ENCODE results near the gene COMMD6. TPM values are rescaled to one million over a fixed set of nuclear protein-coding genes. Genes with fewer than 3 reads are reported as not detected.

Gene COMMD6
- 52.4 and 62.4 TPM in 2 replicates for total RNA-seq

DNA sequence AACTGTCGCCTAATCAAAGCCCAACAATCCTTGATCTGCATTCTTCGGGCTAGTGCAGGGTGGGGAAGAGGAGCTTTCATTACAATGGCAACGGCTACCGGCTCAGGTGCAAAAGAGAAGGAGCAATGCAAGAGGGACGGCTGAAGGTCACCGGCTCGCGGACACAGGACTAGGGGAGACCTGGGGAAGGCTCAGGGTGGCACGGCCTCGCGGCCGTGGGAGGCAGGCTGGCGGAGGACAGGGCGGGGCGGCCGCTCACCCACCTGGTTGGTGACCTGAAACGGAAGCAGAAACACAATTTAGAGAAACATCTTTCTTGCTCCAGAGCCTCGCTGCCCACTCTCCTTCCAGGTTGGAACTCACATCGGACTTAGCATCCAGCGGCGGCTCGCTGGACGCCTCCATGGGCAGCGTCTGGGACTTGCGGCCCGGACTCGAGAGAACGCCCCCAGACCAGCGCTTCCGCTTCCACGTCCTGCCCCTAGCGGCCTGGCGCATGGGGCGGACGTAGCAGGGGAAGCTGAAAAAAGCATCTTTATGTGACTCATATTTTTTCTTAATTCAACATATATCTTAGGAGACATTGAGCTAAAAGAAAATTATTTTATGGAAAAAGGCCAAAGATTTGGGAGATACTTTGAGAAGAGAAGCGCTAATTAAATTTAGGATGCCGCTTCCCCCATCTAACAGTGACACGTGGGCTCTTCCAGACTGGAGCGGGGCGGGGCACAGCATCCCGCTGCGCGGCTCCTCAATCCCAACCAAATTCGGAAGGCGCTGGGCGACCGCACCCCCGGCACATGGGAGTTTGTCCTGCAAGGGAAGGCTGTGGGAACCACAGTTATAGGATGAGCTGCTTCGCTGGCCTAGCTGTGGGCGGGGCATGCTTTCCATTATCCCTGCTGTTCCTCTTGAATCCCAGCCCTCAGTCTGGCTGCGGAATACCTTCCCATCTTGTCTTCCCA lies at the start of gene COMMD6:
COMMD6 (minus strand) TSS at position 441 of the 965 bp plus-strand sequence; CDS start at position 405, 36 bp downstream.

GRCh38 chr13:75549262-75550158 lies 11.9 kb upstream of the COMMD6 start, which contains the start of gene UCHL3:
Gene UCHL3 (plus strand): TSS chr13:75549791. CDS start chr13:75549821, 30 bp downstream.

GRCh38 chr13:75482070-75482819 lies 55.4 kb downstream of the COMMD6 start, which contains the start of gene TBC1D4:
Gene TBC1D4 (minus strand): TSS chr13:75482169. CDS start chr13:75481767, 402 bp downstream.

Other genes with a start within 250 kb of the COMMD6 start
- gene TBC1D4, start 55.7 kb downstream of the COMMD6 start, total RNA-seq: 14.9 and 21.1 TPM in 2 replicates
- gene UCHL3, start 11.9 kb upstream of the COMMD6 start, total RNA-seq: 19.3 and 29.0 TPM in 2 replicates
- 21.9 and 24.5 TPM in 2 replicates for gene LMO7, start 98.5 kb upstream of the COMMD6 start, total RNA-seq